ENCODE measurements around the gene WFIKKN2.

WFIKKN2 gene

DNA sequence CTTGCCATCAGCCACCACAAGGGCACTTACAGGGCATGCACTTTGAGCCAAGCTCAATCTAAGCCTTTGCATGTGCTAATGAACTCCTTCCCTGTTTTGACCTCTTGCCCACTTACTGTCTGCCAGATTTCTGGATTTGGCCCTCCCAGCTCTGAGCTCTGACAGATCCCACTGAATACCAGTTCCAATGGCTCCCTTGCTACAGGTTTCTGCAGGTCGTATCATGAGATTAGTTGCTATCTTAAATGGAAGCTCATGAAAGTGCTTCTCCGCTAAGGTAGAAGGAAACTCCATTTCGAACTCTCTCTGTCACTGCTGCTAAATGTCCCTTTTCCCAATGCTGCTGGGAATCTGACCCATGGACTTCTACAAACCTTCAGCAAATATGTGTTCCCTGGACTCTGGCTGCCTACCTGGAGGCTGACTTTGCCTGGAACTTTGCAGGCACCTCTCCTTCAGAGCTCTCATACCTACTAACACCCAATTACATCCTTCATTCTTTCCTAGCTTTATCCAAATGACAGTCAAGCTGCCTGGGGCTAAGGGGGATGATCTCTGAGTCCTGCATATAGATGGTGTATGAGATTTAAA, 54.2 kb downstream of the WFIKKN2 start:
- no peaks in the 10 kb centered on the region for H3K36me3 ChIP-seq (replicated peaks)
- no peak for DNase-seq (ENCODE audit: low spot score in 2 of 2)

DNA sequence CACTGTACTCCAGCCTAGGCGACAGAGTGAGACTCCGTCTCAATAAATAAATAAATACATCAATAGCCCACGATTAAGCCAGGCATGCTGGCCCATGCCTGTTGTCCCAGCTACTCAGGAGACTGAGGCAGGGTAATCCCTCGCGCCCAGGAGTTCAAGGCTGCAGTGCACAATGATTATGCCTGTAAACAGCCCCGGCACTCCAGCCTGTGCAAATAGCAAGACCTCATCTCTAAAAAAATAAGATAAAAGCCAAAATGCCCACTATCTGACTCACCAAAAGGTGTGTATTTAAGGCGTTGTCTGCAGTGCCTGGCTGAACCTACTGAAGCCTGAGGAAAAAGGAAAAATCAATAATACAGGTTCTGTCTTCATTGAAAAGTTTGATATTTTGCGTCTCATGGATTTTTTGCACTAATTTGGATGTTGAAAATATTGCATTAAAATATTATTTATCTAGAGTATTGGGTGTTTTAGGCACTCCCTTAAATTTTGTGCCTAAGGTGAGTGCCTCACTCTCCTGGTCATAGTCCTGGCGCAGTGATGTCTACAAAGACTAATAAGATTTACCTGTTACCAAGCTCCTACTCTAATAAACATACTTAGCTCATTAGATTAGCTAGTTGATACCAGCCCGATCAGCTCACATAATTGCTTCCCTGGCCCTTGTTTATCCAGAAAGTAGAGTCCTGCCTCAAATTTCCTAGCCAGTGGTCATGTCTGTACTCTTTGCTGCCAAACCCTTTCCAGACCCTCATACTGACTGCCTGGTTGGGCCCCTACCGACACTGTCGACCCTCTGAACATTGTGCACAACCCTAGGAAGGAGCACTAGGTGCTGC, 55.5 kb downstream of the WFIKKN2 start:
- Histone ChIP-seq H3K9me3 (no peaks in the 10 kb centered on the region), H3K4me1 (no peaks in the 10 kb centered on the region; the same call in 1 of the 2 replicates), H3K4me3 (no peak overlapping the region), H3K27me3 (ENCODE audit: low read depth) (no peaks in the 10 kb centered on the region), H3K36me3 (replicated peaks) (no peaks in the 10 kb centered on the region)
- in situ Hi-C loops (cut with MboI; ENCODE audit: low sequenced_read_pairs) = no loop called here
- DNase-seq (ENCODE audit: low spot score in 2 of 2) = no peak

More for the DNA sequence above, 54.2 kb downstream of the WFIKKN2 start:
- no peaks in the 10 kb centered on the region for H3K9me3 ChIP-seq
- H3K27me3 ChIP-seq (ENCODE audit: low read depth) = no peaks in the 10 kb centered on the region
- in situ Hi-C loops (cut with MboI; ENCODE audit: low sequenced_read_pairs) = no loop called here
- no peaks in the 10 kb centered on the region; the same call in 1 of the 2 replicates for H3K4me1 ChIP-seq
- no peak overlapping the region for H3K4me3 ChIP-seq

DNA sequence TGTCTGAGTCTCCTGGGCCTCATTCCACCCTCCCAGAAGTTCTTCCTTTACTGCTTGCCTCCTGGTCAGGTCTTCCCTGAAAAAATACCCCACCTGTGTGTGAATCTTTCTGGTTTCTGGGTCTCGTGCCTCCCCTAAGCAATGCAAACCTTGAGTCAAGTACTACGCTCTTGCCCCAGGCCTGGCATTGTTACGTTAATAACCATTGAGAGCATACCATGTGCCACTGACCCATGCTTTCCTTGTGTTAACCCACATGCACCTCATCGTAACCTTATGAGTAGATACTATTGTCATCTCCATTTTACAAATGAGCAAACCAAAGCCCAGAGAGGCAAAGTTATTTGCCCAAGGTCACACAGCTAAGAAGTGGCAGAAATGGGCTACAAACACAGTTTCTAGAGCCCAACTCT, 56.2 kb downstream of the WFIKKN2 start:
- Histone ChIP-seq H3K27me3 (ENCODE audit: low read depth) (no peaks in the 10 kb centered on the region), H3K4me1 (no peaks in the 10 kb centered on the region; the same call in 1 of the 2 replicates), H3K36me3 (replicated peaks) (no peaks in the 10 kb centered on the region), H3K4me3 (no peak overlapping the region), H3K9me3 (no peaks in the 10 kb centered on the region)
- no peak for DNase-seq (ENCODE audit: low spot score in 2 of 2)
- in situ Hi-C loops (cut with MboI; ENCODE audit: low sequenced_read_pairs) = no loop called here
